ENCODE data around the gene CDCA3.

The CDCA3 gene

GRCh38 chr12:6839482-6840201 is 11.4 kb downstream of the CDCA3 start:
- Mint-ChIP-seq H3K4me1 (ENCODE audit: low read depth) (peaks cover 7% of the 10 kb centered on the region), H3K27ac (no peak overlapping the region)

GRCh38 chr12:6838854-6839253 is 12.2 kb downstream of the CDCA3 start:
- H3K4me3 Mint-ChIP-seq: no peak overlapping the region
- no peak overlapping the region for H3K27ac Mint-ChIP-seq
- no peaks in the 10 kb centered on the region for H3K27me3 Mint-ChIP-seq (ENCODE audit: low read depth)
- H3K4me1 Mint-ChIP-seq (ENCODE audit: low read depth): peaks cover 7% of the 10 kb centered on the region
- H3K9me3 Mint-ChIP-seq: no peaks in the 10 kb centered on the region
- DNase-seq (ENCODE audit: low spot score): no peak
- H3K36me3 Mint-ChIP-seq (ENCODE audit: low read depth): no peaks in the 10 kb centered on the region

More at GRCh38 chr12:6839482-6840201, 11.4 kb downstream of the CDCA3 start:
- no peaks in the 10 kb centered on the region for H3K27me3 Mint-ChIP-seq (ENCODE audit: low read depth)
- no peaks in the 10 kb centered on the region for H3K9me3 Mint-ChIP-seq
- H3K36me3 Mint-ChIP-seq (ENCODE audit: low read depth): no peaks in the 10 kb centered on the region
- no peak for DNase-seq (ENCODE audit: low spot score)
- H3K4me3 Mint-ChIP-seq: no peak overlapping the region

DNA sequence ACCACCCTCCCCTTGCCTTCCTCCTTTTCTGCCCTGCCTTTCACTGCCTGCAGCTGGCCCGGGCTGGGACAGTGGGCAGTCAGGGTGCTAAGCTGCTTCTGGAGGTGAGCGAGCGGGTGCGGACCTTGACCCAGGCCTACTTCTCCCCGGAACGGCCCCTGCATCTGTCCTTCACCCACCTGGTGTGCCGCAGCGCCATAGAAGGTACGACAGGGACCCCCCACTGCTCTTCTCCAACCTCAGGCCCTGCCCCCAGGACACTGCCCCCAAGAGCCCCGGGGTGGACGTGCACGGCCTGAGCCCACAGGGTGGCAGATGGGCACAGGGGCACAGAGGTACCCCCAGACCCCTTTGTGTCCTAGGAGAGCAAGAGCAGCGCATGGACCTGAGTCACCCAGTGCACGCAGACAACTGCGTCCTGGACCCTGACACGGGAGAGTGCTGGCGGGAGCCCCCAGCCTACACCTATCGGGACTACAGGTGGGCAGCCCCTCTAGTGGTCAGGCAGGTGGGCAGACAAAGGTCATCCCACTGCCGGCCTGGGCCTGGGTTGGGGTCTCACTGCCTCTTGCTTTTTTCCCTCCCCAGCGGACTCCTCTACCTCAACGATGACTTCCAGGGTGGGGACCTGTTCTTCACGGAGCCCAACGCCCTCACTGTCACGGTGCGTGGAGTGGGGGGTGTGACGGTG is 13.6 kb downstream of the CDCA3 start:
- H3K27ac Mint-ChIP-seq: no peak overlapping the region
- no peak for DNase-seq (ENCODE audit: low spot score)
- no peaks in the 10 kb centered on the region for H3K36me3 Mint-ChIP-seq (ENCODE audit: low read depth)
- H3K27me3 Mint-ChIP-seq (ENCODE audit: low read depth): no peaks in the 10 kb centered on the region
- H3K4me1 Mint-ChIP-seq (ENCODE audit: low read depth): peaks cover 6% of the 10 kb centered on the region
- no peak overlapping the region for H3K4me3 Mint-ChIP-seq
- H3K9me3 Mint-ChIP-seq: no peaks in the 10 kb centered on the region

DNA sequence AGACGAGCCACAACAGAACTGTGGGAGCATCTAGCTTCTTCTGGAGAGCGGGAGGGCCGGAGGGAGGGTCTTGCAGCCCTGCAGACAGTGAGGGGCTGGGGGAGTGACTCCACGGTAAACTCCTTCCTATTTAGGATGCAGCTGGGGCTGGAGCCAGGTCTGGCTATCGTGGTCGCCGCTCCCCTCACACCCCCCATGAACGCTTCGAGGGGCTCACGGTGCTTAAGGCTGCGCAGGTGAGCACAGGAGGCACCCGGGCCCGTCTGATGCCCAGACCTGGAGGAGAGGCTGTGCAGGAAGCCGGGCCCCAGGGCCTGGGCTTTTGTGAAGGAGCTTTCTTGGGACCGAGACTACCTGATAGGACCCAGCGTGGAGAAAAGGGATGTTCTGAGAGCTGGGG is 14.2 kb downstream of the CDCA3 start:
- DNase-seq (ENCODE audit: low spot score): no peak
- Mint-ChIP-seq H3K36me3 (ENCODE audit: low read depth) (no peaks in the 10 kb centered on the region), H3K27me3 (ENCODE audit: low read depth) (no peaks in the 10 kb centered on the region), H3K27ac (no peak overlapping the region), H3K4me1 (ENCODE audit: low read depth) (peaks cover 6% of the 10 kb centered on the region), H3K9me3 (no peaks in the 10 kb centered on the region), H3K4me3 (no peak overlapping the region)

- Mint-ChIP-seq H3K27me3 (ENCODE audit: low read depth) (peaks cover 10% of the 10 kb centered on the region), H3K36me3 (ENCODE audit: low read depth) (no peaks in the 10 kb centered on the region), H3K27ac (no peak overlapping the region), H3K9me3 (no peaks in the 10 kb centered on the region), H3K4me3 (no peak overlapping the region), H3K4me1 (ENCODE audit: low read depth) (peaks cover 6% of the 10 kb centered on the region)
- DNase-seq (ENCODE audit: low spot score): no peak
These were observed 16.2 kb downstream of the CDCA3 start for GRCh38 chr12:6834873-6835272.

DNA sequence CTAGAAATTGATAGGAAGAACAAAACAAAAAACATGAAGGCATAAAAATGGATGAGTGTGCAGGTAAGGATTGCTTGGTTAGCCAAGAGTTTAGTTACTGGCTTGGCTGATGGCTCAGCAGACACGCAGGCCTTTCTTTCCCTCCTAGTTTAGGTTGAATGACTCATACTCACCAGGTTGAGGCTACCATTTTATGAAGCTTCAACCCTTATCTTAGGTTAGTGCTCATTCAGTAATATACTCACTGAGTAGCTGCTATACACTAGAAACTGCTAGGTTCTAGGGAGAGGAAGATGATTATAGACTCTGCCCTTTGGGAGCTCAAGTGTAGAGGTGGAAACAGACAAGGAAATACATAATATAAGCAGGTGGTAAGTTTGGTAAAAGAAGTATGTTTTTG is 16.8 kb downstream of the CDCA3 start:
- no peaks in the 10 kb centered on the region for H3K36me3 Mint-ChIP-seq (ENCODE audit: low read depth)
- no peak for DNase-seq (ENCODE audit: low spot score)
- H3K27me3 Mint-ChIP-seq (ENCODE audit: low read depth): peaks cover 14% of the 10 kb centered on the region
- no peak overlapping the region for H3K27ac Mint-ChIP-seq
- no peak overlapping the region for H3K4me3 Mint-ChIP-seq
- H3K4me1 Mint-ChIP-seq (ENCODE audit: low read depth): peaks cover 8% of the 10 kb centered on the region
- no peaks in the 10 kb centered on the region for H3K9me3 Mint-ChIP-seq

DNA sequence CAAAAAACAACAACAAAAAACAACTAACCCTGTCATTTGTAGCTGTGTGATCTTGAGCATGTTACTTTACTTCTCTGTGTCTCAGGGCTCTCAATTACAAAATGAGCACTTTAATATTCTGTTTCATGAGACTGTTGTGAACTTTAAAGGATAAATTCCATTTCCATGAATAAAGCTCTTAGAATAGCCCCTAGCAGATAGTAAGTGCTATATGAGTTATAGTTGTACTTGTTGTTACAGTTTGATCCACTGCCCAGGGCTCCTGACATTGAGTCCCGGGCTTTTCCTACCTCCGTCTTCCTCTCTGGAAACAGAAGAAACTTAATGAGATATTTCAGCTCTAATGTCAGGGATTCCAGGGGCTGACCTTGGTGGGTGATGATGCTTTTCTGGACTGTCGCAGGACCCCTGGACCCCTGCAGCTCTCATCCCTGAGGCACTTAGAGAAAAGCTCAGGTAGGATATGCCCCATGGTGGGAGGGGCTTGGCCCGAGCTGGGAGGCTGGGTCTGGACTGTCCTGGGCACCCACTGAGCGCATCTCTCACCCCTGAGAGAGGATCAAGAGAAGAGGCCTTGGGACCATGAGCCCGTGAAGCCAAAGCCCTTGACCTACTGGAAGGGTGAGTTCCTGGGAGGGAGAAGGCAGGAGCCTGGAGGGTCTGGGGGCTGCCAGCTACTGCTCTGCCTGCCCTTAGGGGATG is 17.7 kb downstream of the CDCA3 start:
- peaks cover 13% of the 10 kb centered on the region for H3K4me1 Mint-ChIP-seq (ENCODE audit: low read depth)
- no peak overlapping the region for H3K4me3 Mint-ChIP-seq
- no peaks in the 10 kb centered on the region for H3K9me3 Mint-ChIP-seq
- peaks cover 19% of the 10 kb centered on the region for H3K27me3 Mint-ChIP-seq (ENCODE audit: low read depth)
- H3K27ac Mint-ChIP-seq: no peak overlapping the region
- no peak for DNase-seq (ENCODE audit: low spot score)
- H3K36me3 Mint-ChIP-seq (ENCODE audit: low read depth): no peaks in the 10 kb centered on the region

- no peak overlapping the region for H3K4me3 Mint-ChIP-seq
- no peak for DNase-seq (ENCODE audit: low spot score)
These were observed 19.0 kb downstream of the CDCA3 start for GRCh38 chr12:6832125-6832524.

DNA sequence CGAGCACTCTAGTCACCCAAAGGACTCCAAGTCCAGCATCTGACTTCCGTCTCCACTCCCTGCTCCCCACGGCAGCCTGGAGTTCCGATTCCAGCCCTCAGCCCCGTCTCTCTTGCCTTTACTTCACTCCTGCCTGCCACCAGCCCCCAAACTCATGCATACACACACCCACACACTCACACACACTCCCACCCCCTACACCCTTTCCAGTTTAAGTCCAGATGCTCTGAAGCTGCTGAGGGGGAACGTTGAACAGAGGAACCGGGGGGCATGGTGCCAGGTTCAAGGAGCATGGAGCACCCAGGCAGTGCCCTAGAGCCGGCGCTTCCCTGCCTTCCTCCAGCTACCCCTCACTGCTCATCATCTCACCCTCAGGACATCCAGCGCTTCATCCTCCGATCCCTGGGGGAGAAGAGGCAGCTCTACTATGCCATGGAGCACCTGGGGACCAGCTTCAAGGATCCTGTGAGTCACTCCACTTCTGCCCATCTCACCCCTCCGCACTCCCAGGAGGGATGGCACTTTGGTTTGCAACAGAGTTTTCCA is 19.6 kb downstream of the CDCA3 start:
- H3K4me3 Mint-ChIP-seq: no peak overlapping the region
- peaks cover 20% of the 10 kb centered on the region for H3K4me1 Mint-ChIP-seq (ENCODE audit: low read depth)
- no peaks in the 10 kb centered on the region for H3K9me3 Mint-ChIP-seq
- H3K36me3 Mint-ChIP-seq (ENCODE audit: low read depth): no peaks in the 10 kb centered on the region
- no peak for DNase-seq (ENCODE audit: low spot score)
- H3K27me3 Mint-ChIP-seq (ENCODE audit: low read depth): peaks cover 27% of the 10 kb centered on the region
- no peak overlapping the region for H3K27ac Mint-ChIP-seq

More at GRCh38 chr12:6832125-6832524, 19.0 kb downstream of the CDCA3 start:
- Mint-ChIP-seq H3K36me3 (ENCODE audit: low read depth) (no peaks in the 10 kb centered on the region), H3K9me3 (no peaks in the 10 kb centered on the region), H3K27me3 (ENCODE audit: low read depth) (peaks cover 27% of the 10 kb centered on the region), H3K4me1 (ENCODE audit: low read depth) (peaks cover 19% of the 10 kb centered on the region), H3K27ac (no peak overlapping the region)

- Mint-ChIP-seq H3K4me3 (no peak overlapping the region), H3K4me1 (ENCODE audit: low read depth) (peaks cover 20% of the 10 kb centered on the region), H3K36me3 (ENCODE audit: low read depth) (no peaks in the 10 kb centered on the region), H3K27ac (no peak overlapping the region), H3K27me3 (ENCODE audit: low read depth) (peaks cover 30% of the 10 kb centered on the region), H3K9me3 (no peaks in the 10 kb centered on the region)
- DNase-seq (ENCODE audit: low spot score): no peak
These were observed 20.1 kb downstream of the CDCA3 start for GRCh38 chr12:6830999-6831398.

DNA sequence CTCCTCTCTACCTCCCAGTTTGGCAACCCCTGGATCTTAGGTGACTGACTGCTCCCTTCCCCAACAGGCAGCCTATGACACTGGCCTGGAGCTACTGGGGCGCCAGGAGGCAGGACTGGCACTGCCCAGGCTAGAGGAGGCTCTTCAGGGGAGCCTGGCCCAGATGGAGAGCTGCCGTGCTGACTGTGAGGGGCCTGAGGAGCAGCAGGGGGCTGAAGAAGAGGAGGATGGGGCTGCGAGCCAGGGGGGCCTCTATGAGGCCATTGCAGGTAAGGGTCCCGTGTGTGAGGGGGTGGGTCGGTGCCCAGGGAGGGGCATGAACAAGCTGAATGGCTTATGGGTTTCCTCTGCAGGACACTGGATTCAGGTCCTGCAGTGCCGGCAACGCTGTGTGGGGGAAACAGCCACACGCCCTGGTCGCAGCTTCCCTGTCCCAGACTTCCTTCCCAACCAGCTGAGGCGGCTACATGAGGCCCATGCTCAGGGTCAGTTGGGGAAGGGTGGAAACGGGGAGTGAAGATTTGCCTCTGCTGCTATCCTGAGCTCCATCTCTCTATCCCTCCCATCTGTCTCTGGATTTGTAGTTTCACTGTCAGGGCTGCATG is 20.7 kb downstream of the CDCA3 start:
- Mint-ChIP-seq H3K36me3 (ENCODE audit: low read depth) (no peaks in the 10 kb centered on the region), H3K4me1 (ENCODE audit: low read depth) (peaks cover 18% of the 10 kb centered on the region), H3K27me3 (ENCODE audit: low read depth) (peaks cover 33% of the 10 kb centered on the region), H3K27ac (no peak overlapping the region), H3K4me3 (peak overlapping the region; percentile 37), H3K9me3 (no peaks in the 10 kb centered on the region)
- no peak for DNase-seq (ENCODE audit: low spot score)

- DNase-seq (ENCODE audit: low spot score): no peak
- no peak overlapping the region for H3K27ac Mint-ChIP-seq
These were observed 21.4 kb downstream of the CDCA3 start for GRCh38 chr12:6829536-6830220.

GRCh38 chr12:6828781-6829535 is 22.1 kb downstream of the CDCA3 start:
- Mint-ChIP-seq H3K27ac (peak overlapping the region; percentile 59), H3K27me3 (ENCODE audit: low read depth) (peaks cover 44% of the 10 kb centered on the region)

More at GRCh38 chr12:6829536-6830220, 21.4 kb downstream of the CDCA3 start:
- no peaks in the 10 kb centered on the region for H3K9me3 Mint-ChIP-seq
- H3K36me3 Mint-ChIP-seq (ENCODE audit: low read depth): no peaks in the 10 kb centered on the region
- H3K27me3 Mint-ChIP-seq (ENCODE audit: low read depth): peaks cover 40% of the 10 kb centered on the region
- H3K4me3 Mint-ChIP-seq: peak overlapping the region; percentile 85
- peaks cover 19% of the 10 kb centered on the region for H3K4me1 Mint-ChIP-seq (ENCODE audit: low read depth)

More at GRCh38 chr12:6828781-6829535, 22.1 kb downstream of the CDCA3 start:
- no peaks in the 10 kb centered on the region for H3K9me3 Mint-ChIP-seq
- peak; percentile 37 for DNase-seq (ENCODE audit: low spot score)
- peaks cover 19% of the 10 kb centered on the region for H3K4me1 Mint-ChIP-seq (ENCODE audit: low read depth)
- peak overlapping the region; percentile 85 for H3K4me3 Mint-ChIP-seq
- no peaks in the 10 kb centered on the region for H3K36me3 Mint-ChIP-seq (ENCODE audit: low read depth)
